ENCODE results near the gene SPRY2. TPM values are rescaled to one million over a fixed set of nuclear protein-coding genes. Genes with fewer than 3 reads are reported as not detected.

Gene SPRY2
- total and polyA plus RNA-seq, 4 donors: 27.1 to 49.8 (median 30.1) TPM

DNA sequence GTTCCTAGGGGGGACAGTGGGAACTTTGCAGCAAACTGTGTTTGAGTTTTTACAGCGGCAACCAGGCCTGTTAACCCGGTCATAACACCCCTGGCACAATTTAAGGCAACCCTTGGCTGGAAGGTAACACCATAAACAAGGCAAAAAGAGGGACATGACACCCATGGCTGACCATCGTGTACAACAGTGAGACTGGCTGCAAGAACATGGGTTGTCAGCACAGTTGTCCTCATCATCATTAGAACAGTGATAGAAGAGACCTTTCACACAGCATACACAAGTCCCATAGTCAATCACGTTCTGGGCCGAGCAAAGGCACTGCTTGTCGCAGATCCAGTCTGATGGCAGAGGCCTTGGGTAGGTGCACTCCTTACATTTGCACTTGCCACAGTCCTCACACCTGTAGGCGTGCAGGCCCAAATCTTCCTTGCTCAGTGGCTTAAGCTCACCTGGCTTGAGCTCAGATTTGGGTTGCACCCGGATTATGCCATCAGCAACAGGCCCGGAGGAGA, 4.1 kb downstream of the SPRY2 start:
- TF ChIP-seq, protein P1, sequence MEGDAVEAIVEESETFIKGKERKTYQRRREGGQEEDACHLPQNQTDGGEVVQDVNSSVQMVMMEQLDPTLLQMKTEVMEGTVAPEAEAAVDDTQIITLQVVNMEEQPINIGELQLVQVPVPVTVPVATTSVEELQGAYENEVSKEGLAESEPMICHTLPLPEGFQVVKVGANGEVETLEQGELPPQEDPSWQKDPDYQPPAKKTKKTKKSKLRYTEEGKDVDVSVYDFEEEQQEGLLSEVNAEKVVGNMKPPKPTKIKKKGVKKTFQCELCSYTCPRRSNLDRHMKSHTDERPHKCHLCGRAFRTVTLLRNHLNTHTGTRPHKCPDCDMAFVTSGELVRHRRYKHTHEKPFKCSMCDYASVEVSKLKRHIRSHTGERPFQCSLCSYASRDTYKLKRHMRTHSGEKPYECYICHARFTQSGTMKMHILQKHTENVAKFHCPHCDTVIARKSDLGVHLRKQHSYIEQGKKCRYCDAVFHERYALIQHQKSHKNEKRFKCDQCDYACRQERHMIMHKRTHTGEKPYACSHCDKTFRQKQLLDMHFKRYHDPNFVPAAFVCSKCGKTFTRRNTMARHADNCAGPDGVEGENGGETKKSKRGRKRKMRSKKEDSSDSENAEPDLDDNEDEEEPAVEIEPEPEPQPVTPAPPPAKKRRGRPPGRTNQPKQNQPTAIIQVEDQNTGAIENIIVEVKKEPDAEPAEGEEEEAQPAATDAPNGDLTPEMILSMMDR (IDR thresholded peaks at IDR 0.05; ENCODE audit: control extremely low read depth, extremely low read depth): no peak
- DNase-seq: peak in 1 of 3 donors; percentile 17

DNA sequence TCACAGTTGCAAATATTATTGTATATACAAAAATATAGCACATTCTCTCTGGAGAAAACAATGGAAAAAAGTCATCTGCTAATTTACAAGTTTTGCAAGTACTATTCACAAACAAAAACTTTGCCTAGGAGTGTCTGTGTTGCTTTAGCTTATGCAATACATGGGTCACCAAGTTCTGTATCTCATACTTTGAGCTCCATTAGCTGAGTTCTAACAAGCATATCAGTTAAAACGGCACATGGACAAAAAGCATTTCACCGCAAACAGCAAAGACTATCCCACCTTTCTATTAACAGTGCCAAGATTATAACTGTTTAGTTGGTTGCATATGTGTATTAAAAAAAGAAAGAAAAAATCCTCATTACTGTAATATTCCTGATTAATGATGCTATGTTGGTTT, 4.6 kb downstream of the SPRY2 start:
- Histone ChIP-seq H3K27ac (ENCODE audit: low read depth in 1 of 2, low read length in 1 of 2) (peak overlapping the region in 1 of 2 donors; percentile 78), H3K4me1 (ENCODE audit: control insufficient read depth in 5 of 5, insufficient read depth in 5 of 5, low read length in 5 of 5) (peaks cover 0 to 19% (median 10%) of the 10 kb centered on the region in 5 donors), H3K4me3 (peak overlapping the region; percentile 45), H3K27me3 (ENCODE audit: control insufficient read depth in 3 of 3, insufficient read depth in 3 of 3, low read length in 2 of 3) (no peaks in the 10 kb centered on the region), H3K9me3 (ENCODE audit: control insufficient read depth in 4 of 4, insufficient read depth in 3 of 4, low read length in 3 of 4) (no peaks in the 10 kb centered on the region), H3K36me3 (ENCODE audit: control insufficient read depth in 4 of 4, insufficient read depth in 4 of 4, low read length in 4 of 4) (peaks cover 5 to 17% (median 9%) of the 10 kb centered on the region in 4 donors), H3K9ac (ENCODE audit: insufficient read depth in 1 of 2, low read length in 2 of 2) (peak overlapping the region; percentile 49 to 62)
- TF ChIP-seq, protein P1 (IDR thresholded peaks at IDR 0.05; ENCODE audit: control extremely low read depth, extremely low read depth): no peak
- WGBS, 2 donors: 52 to 73% methylated on average over 2 of the region's 2 CpGs
- ATAC-seq (ENCODE audit: insufficient read depth, low FRiP score) (no peak), DNase-seq (peak in 2 of 3 donors; percentile 15 to 33)

More for the DNA sequence above, 4.1 kb downstream of the SPRY2 start:
- Histone ChIP-seq H3K27me3 (ENCODE audit: control insufficient read depth in 3 of 3, insufficient read depth in 3 of 3, low read length in 2 of 3) (no peaks in the 10 kb centered on the region), H3K4me3 (peak overlapping the region; percentile 45), H3K27ac (ENCODE audit: low read depth in 1 of 2, low read length in 1 of 2) (peak overlapping the region; percentile 6 to 78), H3K36me3 (ENCODE audit: control insufficient read depth in 4 of 4, insufficient read depth in 4 of 4, low read length in 4 of 4) (peaks cover 5 to 13% (median 9%) of the 10 kb centered on the region in 4 donors), H3K9me3 (ENCODE audit: control insufficient read depth in 4 of 4, insufficient read depth in 3 of 4, low read length in 3 of 4) (no peaks in the 10 kb centered on the region), H3K9ac (ENCODE audit: insufficient read depth in 1 of 2, low read length in 2 of 2) (peak overlapping the region; percentile 49 to 62), H3K4me1 (ENCODE audit: control insufficient read depth in 5 of 5, insufficient read depth in 5 of 5, low read length in 5 of 5) (peaks cover 0 to 19% (median 7%) of the 10 kb centered on the region in 5 donors)
- no peak for ATAC-seq (ENCODE audit: insufficient read depth, low FRiP score)
- WGBS, 2 donors: 60 to 89% methylated on average over 9 of the region's 9 CpGs

DNA sequence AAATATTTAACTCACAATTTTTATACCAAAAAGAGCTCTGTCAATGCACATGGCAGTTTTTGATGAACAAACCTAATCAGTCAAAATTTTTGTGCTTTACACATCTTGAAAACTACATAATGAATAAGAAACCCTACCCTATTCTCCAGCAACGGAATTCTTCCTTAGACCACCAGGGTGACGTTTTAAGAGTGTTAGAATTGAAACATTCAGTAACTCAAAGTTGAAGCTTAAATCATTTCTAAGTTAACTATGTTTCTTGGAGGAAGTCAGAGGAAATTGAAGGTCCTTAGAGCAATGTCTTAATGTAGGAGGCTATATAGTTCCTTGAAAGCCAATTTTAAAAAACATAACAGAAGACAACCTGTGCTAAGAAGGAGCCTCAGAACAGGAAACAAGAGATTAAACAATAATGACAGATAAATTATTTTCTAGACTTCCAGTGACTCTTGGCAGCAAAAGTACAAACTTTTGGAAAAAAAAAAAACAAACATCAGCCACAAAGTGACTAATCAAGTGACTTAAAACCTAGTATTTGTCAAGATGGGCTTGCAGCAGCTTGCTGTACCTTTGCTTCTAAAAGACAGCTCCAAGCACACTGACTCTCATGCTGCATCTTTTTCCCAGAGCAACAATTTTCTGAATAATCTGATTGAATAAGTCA, 6.2 kb downstream of the SPRY2 start:
- H3K27ac ChIP-seq (ENCODE audit: low read depth in 1 of 2, low read length in 1 of 2): peak overlapping the region in 1 of 2 donors; percentile 1
- H3K4me1 ChIP-seq (ENCODE audit: control insufficient read depth in 5 of 5, insufficient read depth in 5 of 5, low read length in 5 of 5): peaks cover 4 to 19% (median 10%) of the 10 kb centered on the region in 5 donors
- no peaks in the 10 kb centered on the region for H3K27me3 ChIP-seq (ENCODE audit: control insufficient read depth in 3 of 3, insufficient read depth in 3 of 3, low read length in 2 of 3)
- DNase-seq (peak in 1 of 3 donors; percentile 11), ATAC-seq (ENCODE audit: insufficient read depth, low FRiP score) (no peak)
- 36 to 47% methylated on average over 2 of the region's 2 CpGs for WGBS, 2 donors
- H3K36me3 ChIP-seq (ENCODE audit: control insufficient read depth in 4 of 4, insufficient read depth in 4 of 4, low read length in 4 of 4): peaks cover 0 to 17% (median 10%) of the 10 kb centered on the region in 4 donors
- H3K9me3 ChIP-seq (ENCODE audit: control insufficient read depth in 4 of 4, insufficient read depth in 3 of 4, low read length in 3 of 4): no peaks in the 10 kb centered on the region
- TF ChIP-seq, protein P1 (IDR thresholded peaks at IDR 0.05; ENCODE audit: control extremely low read depth, extremely low read depth): no peak
- H3K4me3 ChIP-seq: no peak overlapping the region
- no peak overlapping the region for H3K9ac ChIP-seq (ENCODE audit: insufficient read depth in 1 of 2, low read length in 2 of 2)

Measured in lung (tissue), 12 donors.